NB4 (cell line): ENCODE measurements around the gene PLEKHA6.

Experiments
- MYC ChIP-seq: IDR thresholded peaks from 2 replicates; pipeline ENCODE4 v1.6.1; 2011; ENCODE audit warnings: low read depth, low read length
- TF ChIP-seq, protein P1 (sequence below): IDR thresholded peaks from one replicate; pipeline ENCODE4 v1.5.1; 2012; ENCODE audit warnings: low read depth, low read length
- TF ChIP-seq, protein P2 (sequence below): IDR thresholded peaks from 2 replicates; pipeline ENCODE4 v1.6.1; 2011; ENCODE audit warnings: low read depth, low read length

DNA sequence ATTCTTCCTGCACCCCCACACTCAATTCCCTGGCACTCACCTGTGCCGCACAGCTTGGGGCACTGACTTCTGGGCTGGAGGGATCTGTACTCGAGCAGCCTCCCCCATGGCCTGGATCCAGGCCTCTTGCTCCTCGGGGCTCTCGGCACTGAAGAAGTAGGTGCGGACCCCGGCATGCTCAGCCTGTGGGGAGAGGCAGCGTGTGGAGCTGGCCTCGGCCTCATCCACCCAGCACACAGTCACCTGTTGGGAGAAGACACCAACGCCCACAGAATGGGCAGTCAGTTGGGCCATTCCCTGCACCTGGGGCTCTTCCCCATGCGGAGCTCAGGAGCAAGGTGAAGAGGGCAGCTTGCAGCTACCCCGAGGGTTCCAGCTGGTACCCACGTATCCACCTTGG lies 98.5 kb downstream of the PLEKHA6 start:
- TF ChIP-seq, protein P1, sequence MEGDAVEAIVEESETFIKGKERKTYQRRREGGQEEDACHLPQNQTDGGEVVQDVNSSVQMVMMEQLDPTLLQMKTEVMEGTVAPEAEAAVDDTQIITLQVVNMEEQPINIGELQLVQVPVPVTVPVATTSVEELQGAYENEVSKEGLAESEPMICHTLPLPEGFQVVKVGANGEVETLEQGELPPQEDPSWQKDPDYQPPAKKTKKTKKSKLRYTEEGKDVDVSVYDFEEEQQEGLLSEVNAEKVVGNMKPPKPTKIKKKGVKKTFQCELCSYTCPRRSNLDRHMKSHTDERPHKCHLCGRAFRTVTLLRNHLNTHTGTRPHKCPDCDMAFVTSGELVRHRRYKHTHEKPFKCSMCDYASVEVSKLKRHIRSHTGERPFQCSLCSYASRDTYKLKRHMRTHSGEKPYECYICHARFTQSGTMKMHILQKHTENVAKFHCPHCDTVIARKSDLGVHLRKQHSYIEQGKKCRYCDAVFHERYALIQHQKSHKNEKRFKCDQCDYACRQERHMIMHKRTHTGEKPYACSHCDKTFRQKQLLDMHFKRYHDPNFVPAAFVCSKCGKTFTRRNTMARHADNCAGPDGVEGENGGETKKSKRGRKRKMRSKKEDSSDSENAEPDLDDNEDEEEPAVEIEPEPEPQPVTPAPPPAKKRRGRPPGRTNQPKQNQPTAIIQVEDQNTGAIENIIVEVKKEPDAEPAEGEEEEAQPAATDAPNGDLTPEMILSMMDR: no peak
- TF ChIP-seq, protein P2, sequence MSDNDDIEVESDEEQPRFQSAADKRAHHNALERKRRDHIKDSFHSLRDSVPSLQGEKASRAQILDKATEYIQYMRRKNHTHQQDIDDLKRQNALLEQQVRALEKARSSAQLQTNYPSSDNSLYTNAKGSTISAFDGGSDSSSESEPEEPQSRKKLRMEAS: no peak
- no peak for TF ChIP-seq MYC
